Measurements from ENCODE around the gene ZPR1.
"Not testable (repeated sequence)": the region's sequence is repeated elsewhere in the genome, so short reads cannot be mapped to it uniquely, and the experiment has no call there.

ZPR1 gene

GRCh38 chr11:116762132-116762531 is 25.7 kb downstream of the ZPR1 start:
- Histone ChIP-seq H3K27me3 (replicated peaks; ENCODE audit: control insufficient read depth, insufficient read depth, low read length, poor library complexity, severe bottlenecking) (no peaks in the 10 kb centered on the region), H3K36me3 (ENCODE audit: control insufficient read depth, insufficient read depth, low read length) (peaks cover 62% of the 10 kb centered on the region), H3K4me1 (ENCODE audit: control insufficient read depth, insufficient read depth, low read length, poor library complexity, severe bottlenecking) (no peaks in the 10 kb centered on the region), H3K27ac (ENCODE audit: insufficient read depth, low read length, poor library complexity, severe bottlenecking) (no peak overlapping the region), H3K9me3 (ENCODE audit: control insufficient read depth, low read length) (no peaks in the 10 kb centered on the region), H3K4me3 (ENCODE audit: insufficient read depth, low read depth, low read length, poor library complexity, severe bottlenecking) (no peak overlapping the region)
- DNase-seq, result no peak

- H3K27ac ChIP-seq (ENCODE audit: insufficient read depth, low read length, poor library complexity, severe bottlenecking); H3K27me3 ChIP-seq (replicated peaks; ENCODE audit: control insufficient read depth, insufficient read depth, low read length, poor library complexity, severe bottlenecking); H3K9me3 ChIP-seq (ENCODE audit: control insufficient read depth, low read length); H3K4me3 ChIP-seq (ENCODE audit: insufficient read depth, low read depth, low read length, poor library complexity, severe bottlenecking); H3K4me1 ChIP-seq (ENCODE audit: control insufficient read depth, insufficient read depth, low read length, poor library complexity, severe bottlenecking); DNase-seq: not testable (repeated sequence)
- peaks cover 69% of the 10 kb centered on the region for H3K36me3 ChIP-seq (ENCODE audit: control insufficient read depth, insufficient read depth, low read length)
These were observed 31.8 kb downstream of the ZPR1 start for GRCh38 chr11:116756044-116756443.

- H3K27me3 ChIP-seq (replicated peaks; ENCODE audit: control insufficient read depth, insufficient read depth, low read length, poor library complexity, severe bottlenecking), result no peaks in the 10 kb centered on the region
- H3K27ac ChIP-seq (ENCODE audit: insufficient read depth, low read length, poor library complexity, severe bottlenecking), result no peak overlapping the region
- no peak for DNase-seq
- no peaks in the 10 kb centered on the region for H3K9me3 ChIP-seq (ENCODE audit: control insufficient read depth, low read length)
- H3K4me1 ChIP-seq (ENCODE audit: control insufficient read depth, insufficient read depth, low read length, poor library complexity, severe bottlenecking), result no peaks in the 10 kb centered on the region
- peaks cover 54% of the 10 kb centered on the region for H3K36me3 ChIP-seq (ENCODE audit: control insufficient read depth, insufficient read depth, low read length)
- H3K4me3 ChIP-seq (ENCODE audit: insufficient read depth, low read depth, low read length, poor library complexity, severe bottlenecking), result no peak overlapping the region
These were observed 37.6 kb downstream of the ZPR1 start for GRCh38 chr11:116750070-116750718.

GRCh38 chr11:116742104-116742503 is 45.7 kb downstream of the ZPR1 start:
- H3K4me1 ChIP-seq (ENCODE audit: control insufficient read depth, insufficient read depth, low read length, poor library complexity, severe bottlenecking), result no peaks in the 10 kb centered on the region
- H3K27ac ChIP-seq (ENCODE audit: insufficient read depth, low read length, poor library complexity, severe bottlenecking), result no peak overlapping the region
- H3K9me3 ChIP-seq (ENCODE audit: control insufficient read depth, low read length), result no peaks in the 10 kb centered on the region
- H3K36me3 ChIP-seq (ENCODE audit: control insufficient read depth, insufficient read depth, low read length), result no peaks in the 10 kb centered on the region
- no peaks in the 10 kb centered on the region for H3K27me3 ChIP-seq (replicated peaks; ENCODE audit: control insufficient read depth, insufficient read depth, low read length, poor library complexity, severe bottlenecking)
- no peak for DNase-seq
- no peak overlapping the region for H3K4me3 ChIP-seq (ENCODE audit: insufficient read depth, low read depth, low read length, poor library complexity, severe bottlenecking)

- H3K4me1 ChIP-seq (ENCODE audit: control insufficient read depth, insufficient read depth, low read length, poor library complexity, severe bottlenecking), result no peaks in the 10 kb centered on the region
- no peak overlapping the region for H3K27ac ChIP-seq (ENCODE audit: insufficient read depth, low read length, poor library complexity, severe bottlenecking)
- no peak for DNase-seq
- H3K9me3 ChIP-seq (ENCODE audit: control insufficient read depth, low read length), result no peaks in the 10 kb centered on the region
- no peaks in the 10 kb centered on the region for H3K27me3 ChIP-seq (replicated peaks; ENCODE audit: control insufficient read depth, insufficient read depth, low read length, poor library complexity, severe bottlenecking)
- no peaks in the 10 kb centered on the region for H3K36me3 ChIP-seq (ENCODE audit: control insufficient read depth, insufficient read depth, low read length)
- H3K4me3 ChIP-seq (ENCODE audit: insufficient read depth, low read depth, low read length, poor library complexity, severe bottlenecking), result no peak overlapping the region
These were observed 47.1 kb downstream of the ZPR1 start for GRCh38 chr11:116740741-116741140.

- H3K4me1 ChIP-seq (ENCODE audit: control insufficient read depth, insufficient read depth, low read length, poor library complexity, severe bottlenecking), result no peaks in the 10 kb centered on the region
- no peaks in the 10 kb centered on the region for H3K27me3 ChIP-seq (replicated peaks; ENCODE audit: control insufficient read depth, insufficient read depth, low read length, poor library complexity, severe bottlenecking)
- H3K9me3 ChIP-seq (ENCODE audit: control insufficient read depth, low read length), result no peaks in the 10 kb centered on the region
- H3K36me3 ChIP-seq (ENCODE audit: control insufficient read depth, insufficient read depth, low read length), result no peaks in the 10 kb centered on the region
- H3K27ac ChIP-seq (ENCODE audit: insufficient read depth, low read length, poor library complexity, severe bottlenecking), result no peak overlapping the region
- DNase-seq, result no peak
- H3K4me3 ChIP-seq (ENCODE audit: insufficient read depth, low read depth, low read length, poor library complexity, severe bottlenecking), result no peak overlapping the region
These were observed 48.8 kb downstream of the ZPR1 start for GRCh38 chr11:116738975-116739374.

- H3K36me3 ChIP-seq (ENCODE audit: control insufficient read depth, insufficient read depth, low read length), result no peaks in the 10 kb centered on the region
- H3K27me3 ChIP-seq (replicated peaks; ENCODE audit: control insufficient read depth, insufficient read depth, low read length, poor library complexity, severe bottlenecking), result no peaks in the 10 kb centered on the region
- H3K27ac ChIP-seq (ENCODE audit: insufficient read depth, low read length, poor library complexity, severe bottlenecking), result no peak overlapping the region
- H3K4me1 ChIP-seq (ENCODE audit: control insufficient read depth, insufficient read depth, low read length, poor library complexity, severe bottlenecking), result no peaks in the 10 kb centered on the region
- no peak for DNase-seq
- H3K4me3 ChIP-seq (ENCODE audit: insufficient read depth, low read depth, low read length, poor library complexity, severe bottlenecking), result no peak overlapping the region
- no peaks in the 10 kb centered on the region for H3K9me3 ChIP-seq (ENCODE audit: control insufficient read depth, low read length)
These were observed 51.1 kb downstream of the ZPR1 start for GRCh38 chr11:116736763-116737162.

GRCh38 chr11:116733969-116734508 is 53.8 kb downstream of the ZPR1 start:
- Histone ChIP-seq H3K4me3 (ENCODE audit: insufficient read depth, low read depth, low read length, poor library complexity, severe bottlenecking) (no peak overlapping the region), H3K4me1 (ENCODE audit: control insufficient read depth, insufficient read depth, low read length, poor library complexity, severe bottlenecking) (no peaks in the 10 kb centered on the region), H3K27ac (ENCODE audit: insufficient read depth, low read length, poor library complexity, severe bottlenecking) (no peak overlapping the region), H3K9me3 (ENCODE audit: control insufficient read depth, low read length) (no peaks in the 10 kb centered on the region), H3K27me3 (replicated peaks; ENCODE audit: control insufficient read depth, insufficient read depth, low read length, poor library complexity, severe bottlenecking) (peaks cover 4% of the 10 kb centered on the region), H3K36me3 (ENCODE audit: control insufficient read depth, insufficient read depth, low read length) (no peaks in the 10 kb centered on the region)
- no peak for DNase-seq

GRCh38 chr11:116733043-116733755 is 54.6 kb downstream of the ZPR1 start:
- no peak for DNase-seq
- Histone ChIP-seq H3K27me3 (replicated peaks; ENCODE audit: control insufficient read depth, insufficient read depth, low read length, poor library complexity, severe bottlenecking) (peaks cover 4% of the 10 kb centered on the region), H3K4me1 (ENCODE audit: control insufficient read depth, insufficient read depth, low read length, poor library complexity, severe bottlenecking) (no peaks in the 10 kb centered on the region), H3K36me3 (ENCODE audit: control insufficient read depth, insufficient read depth, low read length) (no peaks in the 10 kb centered on the region), H3K4me3 (ENCODE audit: insufficient read depth, low read depth, low read length, poor library complexity, severe bottlenecking) (no peak overlapping the region), H3K27ac (ENCODE audit: insufficient read depth, low read length, poor library complexity, severe bottlenecking) (no peak overlapping the region), H3K9me3 (ENCODE audit: control insufficient read depth, low read length) (no peaks in the 10 kb centered on the region)

GRCh38 chr11:116732271-116733042 is 55.4 kb downstream of the ZPR1 start:
- H3K4me3 ChIP-seq (ENCODE audit: insufficient read depth, low read depth, low read length, poor library complexity, severe bottlenecking), result no peak overlapping the region

More at GRCh38 chr11:116732271-116733042, 55.4 kb downstream of the ZPR1 start:
- Histone ChIP-seq H3K27ac (ENCODE audit: insufficient read depth, low read length, poor library complexity, severe bottlenecking) (no peak overlapping the region), H3K4me1 (ENCODE audit: control insufficient read depth, insufficient read depth, low read length, poor library complexity, severe bottlenecking) (no peaks in the 10 kb centered on the region), H3K27me3 (replicated peaks; ENCODE audit: control insufficient read depth, insufficient read depth, low read length, poor library complexity, severe bottlenecking) (peaks cover 4% of the 10 kb centered on the region), H3K36me3 (ENCODE audit: control insufficient read depth, insufficient read depth, low read length) (no peaks in the 10 kb centered on the region), H3K9me3 (ENCODE audit: control insufficient read depth, low read length) (no peaks in the 10 kb centered on the region)
- DNase-seq, result peak; percentile 14 to 39 (median 17)

Data from effector memory CD4-positive, alpha-beta T cell (primary cell).